Adrenal gland (tissue), 5 donors: ENCODE results near the gene TPRG1L.

Source experiments
- POLR2A ChIP-seq, 2 donors: fragments of 450-650 bp; IDR thresholded peaks; one replicate each; pipeline ENCODE4 v1.6.1; 2017; ENCODE audit warnings: antibody characterized with exemption in 2 of 2, mild to moderate bottlenecking in 2 of 2, moderate library complexity in 1 of 2
- TF ChIP-seq, protein P1 (sequence below), 6 experiments: fragments of 450-650 bp in 4 of 6; fragments of 200-600 bp in 2 of 6; sonication (generic) in 1 of 6; IDR thresholded peaks; 1 replicate in 5 of 6; 2 replicates in 1 of 6; pipeline versions ENCODE4 v1.5.1 to v1.8.0; 2016 to 2021; ENCODE audit warnings: antibody characterized with exemption in 6 of 6, mild to moderate bottlenecking in 2 of 6, moderate library complexity in 1 of 6
- donor health status: DM: no; HTN: no; CAD: no.

GRCh38 chr1:3577300-3577699 lies 47.5 kb upstream of the TPRG1L start:
- TF ChIP-seq, protein P1, sequence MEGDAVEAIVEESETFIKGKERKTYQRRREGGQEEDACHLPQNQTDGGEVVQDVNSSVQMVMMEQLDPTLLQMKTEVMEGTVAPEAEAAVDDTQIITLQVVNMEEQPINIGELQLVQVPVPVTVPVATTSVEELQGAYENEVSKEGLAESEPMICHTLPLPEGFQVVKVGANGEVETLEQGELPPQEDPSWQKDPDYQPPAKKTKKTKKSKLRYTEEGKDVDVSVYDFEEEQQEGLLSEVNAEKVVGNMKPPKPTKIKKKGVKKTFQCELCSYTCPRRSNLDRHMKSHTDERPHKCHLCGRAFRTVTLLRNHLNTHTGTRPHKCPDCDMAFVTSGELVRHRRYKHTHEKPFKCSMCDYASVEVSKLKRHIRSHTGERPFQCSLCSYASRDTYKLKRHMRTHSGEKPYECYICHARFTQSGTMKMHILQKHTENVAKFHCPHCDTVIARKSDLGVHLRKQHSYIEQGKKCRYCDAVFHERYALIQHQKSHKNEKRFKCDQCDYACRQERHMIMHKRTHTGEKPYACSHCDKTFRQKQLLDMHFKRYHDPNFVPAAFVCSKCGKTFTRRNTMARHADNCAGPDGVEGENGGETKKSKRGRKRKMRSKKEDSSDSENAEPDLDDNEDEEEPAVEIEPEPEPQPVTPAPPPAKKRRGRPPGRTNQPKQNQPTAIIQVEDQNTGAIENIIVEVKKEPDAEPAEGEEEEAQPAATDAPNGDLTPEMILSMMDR (IDR thresholded peaks at IDR 0.05), result no peak
- no peak for TF ChIP-seq POLR2A (IDR thresholded peaks at IDR 0.05)
